ENCODE data around the gene KMT2C. TPM values are rescaled to one million over a fixed set of nuclear protein-coding genes. Genes with fewer than 3 reads are reported as not detected.
"Not testable (repeated sequence)": the region's sequence is repeated elsewhere in the genome, so short reads cannot be mapped to it uniquely, and the experiment has no call there.

Gene KMT2C
- polyA plus RNA-seq, 1 donor from 2014 or later, result 29.8 TPM

DNA sequence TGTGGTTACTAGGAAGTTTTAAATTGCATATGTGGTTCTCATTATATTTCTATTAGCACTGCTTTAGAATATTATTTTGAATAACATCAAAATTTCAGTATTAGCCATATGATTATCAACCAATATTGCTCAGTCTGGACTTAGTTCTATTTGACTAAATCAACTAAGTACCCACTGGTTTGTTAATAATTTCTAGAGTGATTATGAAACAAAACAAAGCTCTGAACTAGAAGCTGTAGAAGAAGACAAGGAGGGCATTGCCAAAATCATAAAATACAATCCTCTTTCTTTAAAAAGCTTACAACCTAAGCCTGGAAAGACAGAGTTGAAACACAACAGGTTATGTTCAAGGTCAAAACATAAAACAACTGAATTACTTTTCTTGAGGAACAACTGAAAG, 204.7 kb downstream of the KMT2C start:
- no peak overlapping the region for H2AFZ ChIP-seq (ENCODE audit: low read depth, low read length)
- H3K9me3 ChIP-seq (ENCODE audit: low read length), result no peaks in the 10 kb centered on the region

GRCh38 chr7:152219556-152219955, 216.2 kb downstream of the KMT2C start:
- H3K79me2 ChIP-seq (replicated peaks; ENCODE audit: insufficient read depth, low read length); H3F3A ChIP-seq (ENCODE audit: insufficient read depth, low read length, poor library complexity, severe bottlenecking); H3K36me3 ChIP-seq (ENCODE audit: insufficient read depth, low read length); H3K9me2 ChIP-seq (ENCODE audit: insufficient read depth, low read length); H3K27me3 ChIP-seq (ENCODE audit: insufficient read depth, low read depth, low read length); H3K9me3 ChIP-seq (ENCODE audit: low read length); H3K4me2 ChIP-seq (ENCODE audit: low read length); H2AFZ ChIP-seq (ENCODE audit: low read depth, low read length); H4K20me1 ChIP-seq (ENCODE audit: insufficient read depth); H3K4me3 ChIP-seq (ENCODE audit: low read length); H3K27ac ChIP-seq (ENCODE audit: low read length); H3K9ac ChIP-seq (ENCODE audit: low read length): not testable (repeated sequence)

More for the DNA sequence above, 204.7 kb downstream of the KMT2C start:
- H4K20me1 ChIP-seq (ENCODE audit: insufficient read depth), result no peaks in the 10 kb centered on the region
- H3K4me2 ChIP-seq (ENCODE audit: low read length), result no peak overlapping the region
- H3K27ac ChIP-seq (ENCODE audit: low read length), result no peak overlapping the region
- H3K4me3 ChIP-seq (ENCODE audit: low read length), result no peak overlapping the region
- H3K79me2 ChIP-seq (replicated peaks; ENCODE audit: insufficient read depth, low read length), result no peaks in the 10 kb centered on the region
- no peaks in the 10 kb centered on the region for H3F3A ChIP-seq (ENCODE audit: insufficient read depth, low read length, poor library complexity, severe bottlenecking)
- TF ChIP-seq EZH2 (IDR thresholded peaks at IDR 0.05; ENCODE audit: borderline replicate concordance, insufficient read depth, low read length, poor library complexity, severe bottlenecking) (no peak), POLR2AphosphoS5 (IDR thresholded peaks at IDR 0.05) (no peak), RAD21 (conservative IDR thresholded peaks at IDR 0.05) (no peak), TAF1 (IDR thresholded peaks at IDR 0.05; ENCODE audit: low read depth) (no peak)
- TF ChIP-seq, protein P1, sequence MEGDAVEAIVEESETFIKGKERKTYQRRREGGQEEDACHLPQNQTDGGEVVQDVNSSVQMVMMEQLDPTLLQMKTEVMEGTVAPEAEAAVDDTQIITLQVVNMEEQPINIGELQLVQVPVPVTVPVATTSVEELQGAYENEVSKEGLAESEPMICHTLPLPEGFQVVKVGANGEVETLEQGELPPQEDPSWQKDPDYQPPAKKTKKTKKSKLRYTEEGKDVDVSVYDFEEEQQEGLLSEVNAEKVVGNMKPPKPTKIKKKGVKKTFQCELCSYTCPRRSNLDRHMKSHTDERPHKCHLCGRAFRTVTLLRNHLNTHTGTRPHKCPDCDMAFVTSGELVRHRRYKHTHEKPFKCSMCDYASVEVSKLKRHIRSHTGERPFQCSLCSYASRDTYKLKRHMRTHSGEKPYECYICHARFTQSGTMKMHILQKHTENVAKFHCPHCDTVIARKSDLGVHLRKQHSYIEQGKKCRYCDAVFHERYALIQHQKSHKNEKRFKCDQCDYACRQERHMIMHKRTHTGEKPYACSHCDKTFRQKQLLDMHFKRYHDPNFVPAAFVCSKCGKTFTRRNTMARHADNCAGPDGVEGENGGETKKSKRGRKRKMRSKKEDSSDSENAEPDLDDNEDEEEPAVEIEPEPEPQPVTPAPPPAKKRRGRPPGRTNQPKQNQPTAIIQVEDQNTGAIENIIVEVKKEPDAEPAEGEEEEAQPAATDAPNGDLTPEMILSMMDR (IDR thresholded peaks at IDR 0.05; ENCODE audit: poor library complexity, severe bottlenecking), result no peak
- H3K9ac ChIP-seq (ENCODE audit: low read length), result no peak overlapping the region
- H3K9me2 ChIP-seq (ENCODE audit: insufficient read depth, low read length), result no peaks in the 10 kb centered on the region
- H3K27me3 ChIP-seq (ENCODE audit: insufficient read depth, low read depth, low read length), result no peaks in the 10 kb centered on the region
- H3K36me3 ChIP-seq (ENCODE audit: insufficient read depth, low read length), result no peaks in the 10 kb centered on the region

GRCh38 chr7:152208766-152209165, 227.0 kb downstream of the KMT2C start:
- not testable (repeated sequence) for H3K36me3 ChIP-seq (ENCODE audit: insufficient read depth, low read length); H3K4me3 ChIP-seq (ENCODE audit: low read length); H3K9me3 ChIP-seq (ENCODE audit: low read length); H3K9me2 ChIP-seq (ENCODE audit: insufficient read depth, low read length); H2AFZ ChIP-seq (ENCODE audit: low read depth, low read length); H3F3A ChIP-seq (ENCODE audit: insufficient read depth, low read length, poor library complexity, severe bottlenecking); H3K9ac ChIP-seq (ENCODE audit: low read length); H3K27ac ChIP-seq (ENCODE audit: low read length); H4K20me1 ChIP-seq (ENCODE audit: insufficient read depth); H3K27me3 ChIP-seq (ENCODE audit: insufficient read depth, low read depth, low read length); H3K4me2 ChIP-seq (ENCODE audit: low read length); H3K79me2 ChIP-seq (replicated peaks; ENCODE audit: insufficient read depth, low read length)

- not testable (repeated sequence) for H4K20me1 ChIP-seq (ENCODE audit: insufficient read depth); H2AFZ ChIP-seq (ENCODE audit: low read depth, low read length); H3K9me2 ChIP-seq (ENCODE audit: insufficient read depth, low read length); H3K27me3 ChIP-seq (ENCODE audit: insufficient read depth, low read depth, low read length); H3K4me2 ChIP-seq (ENCODE audit: low read length); H3F3A ChIP-seq (ENCODE audit: insufficient read depth, low read length, poor library complexity, severe bottlenecking); H3K9ac ChIP-seq (ENCODE audit: low read length); H3K79me2 ChIP-seq (replicated peaks; ENCODE audit: insufficient read depth, low read length); H3K9me3 ChIP-seq (ENCODE audit: low read length); H3K27ac ChIP-seq (ENCODE audit: low read length); H3K36me3 ChIP-seq (ENCODE audit: insufficient read depth, low read length); H3K4me3 ChIP-seq (ENCODE audit: low read length)
These were observed 231.4 kb downstream of the KMT2C start for GRCh38 chr7:152204417-152204816.
